ENCODE data around the gene PPM1D.
"Not testable (repeated sequence)": the region's sequence is repeated elsewhere in the genome, so short reads cannot be mapped to it uniquely, and the experiment has no call there.

The PPM1D gene

GRCh38 chr17:60599620-60600489, at the start of gene PPM1D:
TSS of gene PPM1D (plus strand) at chr17:60600193. CDS start at chr17:60600415, 222 bp downstream.
- H3K4me2 ChIP-seq (ENCODE audit: low read depth, low read length, poor library complexity, severe bottlenecking): peak within 1 kb of the TSS; percentile 88

DNA sequence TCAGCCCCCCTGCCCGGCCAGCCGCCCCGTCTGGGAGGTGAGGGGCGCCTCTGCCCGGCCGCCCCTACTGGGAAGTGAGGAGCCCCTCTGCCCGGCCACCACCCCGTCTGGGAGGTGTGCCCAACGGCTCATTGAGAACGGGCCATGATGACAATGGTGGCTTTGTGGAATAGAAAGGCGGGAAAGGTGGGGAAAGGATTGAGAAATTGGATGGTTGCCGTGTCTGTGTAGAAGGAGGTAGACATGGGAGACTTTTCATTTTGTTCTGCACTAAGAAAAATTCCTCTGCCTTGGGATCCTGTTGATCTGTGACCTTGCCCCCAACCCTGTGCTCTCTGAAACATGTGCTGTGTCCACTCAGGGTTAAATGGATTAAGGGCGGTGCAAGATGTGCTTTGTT, 47.7 kb upstream of the PPM1D start:
- H3K27me3 ChIP-seq (ENCODE audit: insufficient read depth, low read length, poor library complexity, severe bottlenecking); H3K4me1 ChIP-seq (ENCODE audit: insufficient read depth, low read length, poor library complexity, severe bottlenecking); H4K20me1 ChIP-seq (ENCODE audit: insufficient read depth, low read length, poor library complexity, severe bottlenecking); H3K36me3 ChIP-seq (ENCODE audit: insufficient read depth, low read length); H3F3A ChIP-seq (ENCODE audit: low read depth); H3K4me2 ChIP-seq (ENCODE audit: low read depth, low read length, poor library complexity, severe bottlenecking); H3K9me3 ChIP-seq (ENCODE audit: insufficient read depth, low read depth, low read length); H3K9ac ChIP-seq (ENCODE audit: low read depth, low read length, poor library complexity, severe bottlenecking); H2AFZ ChIP-seq (ENCODE audit: low read length); H3K79me2 ChIP-seq (ENCODE audit: insufficient read depth, low read length); H3K9me2 ChIP-seq (replicated peaks; ENCODE audit: low read depth, low read length); H3K4me3 ChIP-seq (ENCODE audit: low read length, poor library complexity, severe bottlenecking): not testable (repeated sequence)

More at GRCh38 chr17:60599620-60600489, at the start of gene PPM1D:
- H3K9me3 ChIP-seq (ENCODE audit: insufficient read depth, low read depth, low read length): no peaks in the 10 kb centered on the region
- TF ChIP-seq CTCF (conservative IDR thresholded peaks at IDR 0.05; ENCODE audit: low read length): no peak
- no peak for TF ChIP-seq EZH2phosphoT487 (IDR thresholded peaks at IDR 0.05; ENCODE audit: borderline replicate concordance)
- no peaks in the 10 kb centered on the region for H3K9me2 ChIP-seq (replicated peaks; ENCODE audit: low read depth, low read length)
- H3K9ac ChIP-seq (ENCODE audit: low read depth, low read length, poor library complexity, severe bottlenecking): peak within 1 kb of the TSS; percentile 95
- peak within 1 kb of the TSS; percentile 90 for H2AFZ ChIP-seq (ENCODE audit: low read length)
- peaks cover 48% of the 10 kb centered on the region for H3K79me2 ChIP-seq (ENCODE audit: insufficient read depth, low read length)
- peaks cover 40% of the 10 kb centered on the region for H3K4me1 ChIP-seq (ENCODE audit: insufficient read depth, low read length, poor library complexity, severe bottlenecking)
- no peaks in the 10 kb centered on the region; the same call in 1 of the 2 replicates for H3F3A ChIP-seq (ENCODE audit: low read depth)
- peaks cover 41% of the 10 kb centered on the region for H4K20me1 ChIP-seq (ENCODE audit: insufficient read depth, low read length, poor library complexity, severe bottlenecking)
- peak within 1 kb of the TSS; percentile 88 for H3K4me3 ChIP-seq (ENCODE audit: low read length, poor library complexity, severe bottlenecking)
- peaks cover 8% of the 10 kb centered on the region for H3K27me3 ChIP-seq (ENCODE audit: insufficient read depth, low read length, poor library complexity, severe bottlenecking)
- no peaks in the 10 kb centered on the region for H3K36me3 ChIP-seq (ENCODE audit: insufficient read depth, low read length)

DNA sequence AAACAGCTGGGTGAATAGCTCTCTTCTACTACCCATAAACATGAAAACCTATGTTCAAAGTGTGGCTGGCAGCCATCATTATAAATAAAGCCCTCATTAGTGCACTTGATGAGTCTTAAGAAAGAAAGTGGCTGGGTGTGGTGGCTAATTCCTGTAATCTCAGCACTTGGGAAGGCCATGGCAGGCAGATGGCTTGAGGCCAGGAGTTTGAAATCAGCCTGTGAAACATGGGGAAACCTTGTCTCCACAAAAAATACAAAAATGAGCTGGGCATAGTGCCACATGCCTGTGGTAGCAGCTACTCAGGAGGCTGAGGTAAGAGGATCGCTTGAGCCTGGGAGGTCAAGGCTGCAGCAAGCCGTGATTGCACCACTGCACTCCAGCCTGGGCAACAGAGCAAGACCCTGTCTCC, 45.6 kb upstream of the PPM1D start:
- Histone ChIP-seq H2AFZ (ENCODE audit: low read length) (no peak overlapping the region), H3K9ac (ENCODE audit: low read depth, low read length, poor library complexity, severe bottlenecking) (no peak overlapping the region), H3K4me3 (ENCODE audit: low read length, poor library complexity, severe bottlenecking) (no peak overlapping the region), H4K20me1 (ENCODE audit: insufficient read depth, low read length, poor library complexity, severe bottlenecking) (no peaks in the 10 kb centered on the region), H3K4me2 (ENCODE audit: low read depth, low read length, poor library complexity, severe bottlenecking) (no peak overlapping the region), H3F3A (ENCODE audit: low read depth) (no peaks in the 10 kb centered on the region), H3K27me3 (ENCODE audit: insufficient read depth, low read length, poor library complexity, severe bottlenecking) (no peaks in the 10 kb centered on the region), H3K4me1 (ENCODE audit: insufficient read depth, low read length, poor library complexity, severe bottlenecking) (no peaks in the 10 kb centered on the region), H3K79me2 (ENCODE audit: insufficient read depth, low read length) (no peaks in the 10 kb centered on the region), H3K9me3 (ENCODE audit: insufficient read depth, low read depth, low read length) (peaks cover 11% of the 10 kb centered on the region; the same call in 1 of the 2 replicates), H3K36me3 (ENCODE audit: insufficient read depth, low read length) (no peaks in the 10 kb centered on the region), H3K9me2 (replicated peaks; ENCODE audit: low read depth, low read length) (no peaks in the 10 kb centered on the region)
- TF ChIP-seq CTCF (conservative IDR thresholded peaks at IDR 0.05; ENCODE audit: low read length) (no peak), EZH2phosphoT487 (IDR thresholded peaks at IDR 0.05; ENCODE audit: borderline replicate concordance) (no peak)

Measured in Loucy (cell line).